DMS79 (cell line): ENCODE measurements around the gene CEP104.

Experiments used
- DNase-seq: peaks from one replicate; lab custom pipeline; 2025; lab: John Stamatoyannopoulos, UW

Gene CEP104

GRCh38 chr1:3762151-3762872 is 94.7 kb downstream of the CEP104 start:
- DNase-seq = no peak
